ENCODE data around the gene OR2V2.

OR2V2 gene

GRCh38 chr5:181130832-181131496 lies 16.4 kb upstream of the OR2V2 start, which contains the start of gene OR2V1:
TSS of gene OR2V1 (minus strand) at chr5:181131169. CDS start at chr5:181125304, 5,865 bp downstream.
- H3K4me3 ChIP-seq (ENCODE audit: low read depth, low read length), result no peak within 1 kb of the TSS
- TF ChIP-seq CTCF (IDR thresholded peaks at IDR 0.05; ENCODE audit: borderline replicate concordance, insufficient read depth, low read depth, low read length), result no peak

GRCh38 chr5:181131514-181131913 lies 15.9 kb upstream of the OR2V2 start:
- H3K4me3 ChIP-seq (ENCODE audit: low read depth, low read length), result no peak overlapping the region
- TF ChIP-seq CTCF (IDR thresholded peaks at IDR 0.05; ENCODE audit: borderline replicate concordance, insufficient read depth, low read depth, low read length), result no peak

GRCh38 chr5:181133083-181133482 lies 14.3 kb upstream of the OR2V2 start:
- no peak for TF ChIP-seq CTCF (IDR thresholded peaks at IDR 0.05; ENCODE audit: borderline replicate concordance, insufficient read depth, low read depth, low read length)
- H3K4me3 ChIP-seq (ENCODE audit: low read depth, low read length), result no peak overlapping the region

- H3K4me3 ChIP-seq (ENCODE audit: low read depth, low read length), result no peak overlapping the region
- TF ChIP-seq CTCF (IDR thresholded peaks at IDR 0.05; ENCODE audit: borderline replicate concordance, insufficient read depth, low read depth, low read length), result no peak
These were observed 13.7 kb upstream of the OR2V2 start for GRCh38 chr5:181133610-181134231.

GRCh38 chr5:181134259-181134658 lies 13.1 kb upstream of the OR2V2 start:
- TF ChIP-seq CTCF (IDR thresholded peaks at IDR 0.05; ENCODE audit: borderline replicate concordance, insufficient read depth, low read depth, low read length), result no peak
- no peak overlapping the region for H3K4me3 ChIP-seq (ENCODE audit: low read depth, low read length)

- no peak for TF ChIP-seq CTCF (IDR thresholded peaks at IDR 0.05; ENCODE audit: borderline replicate concordance, insufficient read depth, low read depth, low read length)
- no peak overlapping the region for H3K4me3 ChIP-seq (ENCODE audit: low read depth, low read length)
These were observed 10.9 kb upstream of the OR2V2 start for GRCh38 chr5:181136361-181136955.

GRCh38 chr5:181138258-181138657 lies 9.1 kb upstream of the OR2V2 start:
- no peak overlapping the region for H3K4me3 ChIP-seq (ENCODE audit: low read depth, low read length)
- TF ChIP-seq CTCF (IDR thresholded peaks at IDR 0.05; ENCODE audit: borderline replicate concordance, insufficient read depth, low read depth, low read length), result no peak
